ENCODE results near the gene SNX11. TPM values are rescaled to one million over a fixed set of nuclear protein-coding genes. Genes with fewer than 3 reads are reported as not detected.
"Not testable (repeated sequence)": the region's sequence is repeated elsewhere in the genome, so short reads cannot be mapped to it uniquely, and the experiment has no call there.

SNX11 gene
- total and polyA plus RNA-seq, 9 donors = 7.1 to 21.3 (median 14.1) TPM

DNA sequence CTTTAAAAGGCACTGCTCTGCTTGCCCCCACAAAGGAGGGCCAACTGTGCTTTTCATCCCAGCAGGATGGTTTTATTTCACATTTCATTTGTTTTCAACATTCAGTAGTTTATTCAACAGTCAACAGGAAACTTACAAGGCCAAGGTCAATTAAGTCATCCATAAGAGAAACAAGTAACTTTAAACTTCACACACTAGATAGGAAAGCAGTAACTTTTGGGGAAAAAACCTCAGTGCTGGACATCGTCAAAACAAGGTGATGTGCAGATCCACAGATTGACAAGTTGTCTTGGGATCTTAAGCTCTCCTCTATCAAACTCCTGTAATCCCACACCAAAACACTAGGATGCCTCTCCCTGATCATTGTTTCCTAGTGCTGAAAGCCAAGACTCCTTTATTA is 40.9 kb upstream of the SNX11 start:
- H3K36me3 ChIP-seq = no peaks in the 10 kb centered on the region
- WGBS, 3 donors = 6 to 36% (median 10%) methylated on average over 1 of the region's 1 CpG
- intact Hi-C loops (cut with DNase I) = no loop called here
- H3K4me3 ChIP-seq = no peak overlapping the region
- no peak overlapping the region for H3K27ac ChIP-seq
- no peaks in the 10 kb centered on the region for H3K9me3 ChIP-seq
- no peaks in the 10 kb centered on the region for H3K27me3 ChIP-seq
- TF ChIP-seq EP300 (IDR thresholded peaks at IDR 0.05) (no peak), POLR2A (IDR thresholded peaks at IDR 0.05) (no peak)
- TF ChIP-seq, protein P1, sequence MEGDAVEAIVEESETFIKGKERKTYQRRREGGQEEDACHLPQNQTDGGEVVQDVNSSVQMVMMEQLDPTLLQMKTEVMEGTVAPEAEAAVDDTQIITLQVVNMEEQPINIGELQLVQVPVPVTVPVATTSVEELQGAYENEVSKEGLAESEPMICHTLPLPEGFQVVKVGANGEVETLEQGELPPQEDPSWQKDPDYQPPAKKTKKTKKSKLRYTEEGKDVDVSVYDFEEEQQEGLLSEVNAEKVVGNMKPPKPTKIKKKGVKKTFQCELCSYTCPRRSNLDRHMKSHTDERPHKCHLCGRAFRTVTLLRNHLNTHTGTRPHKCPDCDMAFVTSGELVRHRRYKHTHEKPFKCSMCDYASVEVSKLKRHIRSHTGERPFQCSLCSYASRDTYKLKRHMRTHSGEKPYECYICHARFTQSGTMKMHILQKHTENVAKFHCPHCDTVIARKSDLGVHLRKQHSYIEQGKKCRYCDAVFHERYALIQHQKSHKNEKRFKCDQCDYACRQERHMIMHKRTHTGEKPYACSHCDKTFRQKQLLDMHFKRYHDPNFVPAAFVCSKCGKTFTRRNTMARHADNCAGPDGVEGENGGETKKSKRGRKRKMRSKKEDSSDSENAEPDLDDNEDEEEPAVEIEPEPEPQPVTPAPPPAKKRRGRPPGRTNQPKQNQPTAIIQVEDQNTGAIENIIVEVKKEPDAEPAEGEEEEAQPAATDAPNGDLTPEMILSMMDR (IDR thresholded peaks at IDR 0.05) = no peak
- DNase-seq = no peak
- H3K4me1 ChIP-seq (ENCODE audit: insufficient read depth) = peaks cover 7% of the 10 kb centered on the region

DNA sequence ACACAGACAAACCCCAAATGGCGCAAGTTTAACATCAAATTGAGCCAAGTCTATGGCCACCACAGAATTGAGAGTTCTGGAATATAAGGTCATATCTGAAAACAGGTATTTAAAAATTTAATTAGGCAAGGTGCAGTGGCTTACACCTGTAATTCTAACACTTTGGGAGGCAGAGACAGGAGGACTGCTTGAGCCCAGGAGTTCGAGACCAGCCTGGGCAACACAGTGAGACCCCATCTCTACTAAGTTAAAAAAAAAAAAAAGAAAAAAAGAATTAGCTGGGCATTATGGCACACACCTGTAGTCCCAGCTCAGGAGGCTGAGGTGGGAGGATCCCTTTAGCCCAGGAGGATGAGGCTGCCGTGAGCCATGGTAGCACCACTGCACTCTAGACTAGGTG is 40.3 kb upstream of the SNX11 start:
- peaks cover 7% of the 10 kb centered on the region for H3K4me1 ChIP-seq (ENCODE audit: insufficient read depth)
- H3K27me3 ChIP-seq = no peaks in the 10 kb centered on the region
- WGBS, 3 donors = 93 to 98% (median 97%) methylated on average over 3 of the region's 3 CpGs
- H3K4me3 ChIP-seq = no peak overlapping the region
- no peaks in the 10 kb centered on the region for H3K36me3 ChIP-seq
- no peaks in the 10 kb centered on the region for H3K9me3 ChIP-seq
- TF ChIP-seq, protein P1 (IDR thresholded peaks at IDR 0.05) = no peak
- no peak for TF ChIP-seq POLR2A (IDR thresholded peaks at IDR 0.05)
- TF ChIP-seq EP300 (IDR thresholded peaks at IDR 0.05) = no peak
- H3K27ac ChIP-seq = no peak overlapping the region
- intact Hi-C loops (cut with DNase I) = no loop called here
- no peak for DNase-seq

DNA sequence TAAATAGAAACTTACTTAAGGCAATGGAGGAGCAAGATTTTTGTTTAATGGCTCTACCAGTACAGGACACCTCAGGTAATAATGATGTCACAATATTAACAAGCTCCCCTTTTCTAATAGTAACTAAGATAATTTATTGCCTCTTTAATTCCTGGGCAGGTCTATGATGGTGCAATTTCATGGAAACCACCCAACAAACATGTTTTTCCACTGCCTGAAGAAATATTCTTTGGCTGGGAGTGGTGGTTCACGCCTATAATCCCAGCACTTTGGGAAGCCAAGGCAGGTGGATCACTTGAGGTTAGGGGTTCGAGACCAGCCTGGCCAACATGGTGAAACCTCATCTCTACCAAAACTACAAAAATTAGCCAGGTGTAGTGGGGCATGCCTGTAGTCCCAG is 39.8 kb upstream of the SNX11 start:
- H3K4me3 ChIP-seq; H3K36me3 ChIP-seq; H3K9me3 ChIP-seq; DNase-seq; H3K27me3 ChIP-seq; intact Hi-C loops (cut with DNase I); H3K27ac ChIP-seq; H3K4me1 ChIP-seq (ENCODE audit: insufficient read depth): not testable (repeated sequence)
- 72 to 92% (median 79%) methylated on average over 2 of the region's 2 CpGs for WGBS, 3 donors

DNA sequence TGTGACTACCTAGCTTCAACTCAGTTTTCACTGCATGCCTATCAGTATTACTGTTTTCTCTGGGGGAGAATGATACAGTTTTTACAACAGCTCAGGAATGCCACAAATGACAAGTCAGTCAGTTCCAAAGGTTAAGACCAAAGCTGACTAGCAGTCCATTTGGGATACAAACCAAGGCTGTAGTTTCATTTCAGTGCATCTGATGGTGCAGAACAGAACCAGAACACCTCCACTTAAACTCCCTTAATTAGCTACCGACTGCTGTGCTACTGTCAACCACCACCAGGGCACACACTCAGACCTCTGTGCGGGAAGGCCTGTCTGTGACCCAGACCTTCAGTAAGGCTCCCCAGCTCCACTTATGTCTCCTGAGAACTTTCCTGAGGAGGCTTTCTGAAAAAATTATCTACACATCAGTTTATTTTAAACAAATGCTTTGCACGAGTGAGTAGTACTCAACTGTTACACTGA is 39.0 kb upstream of the SNX11 start:
- Histone ChIP-seq H3K4me3 (no peak overlapping the region), H3K9me3 (no peaks in the 10 kb centered on the region), H3K4me1 (ENCODE audit: insufficient read depth) (peaks cover 7% of the 10 kb centered on the region), H3K36me3 (no peaks in the 10 kb centered on the region), H3K27ac (no peak overlapping the region), H3K27me3 (no peaks in the 10 kb centered on the region)
- no peak for DNase-seq
- intact Hi-C loops (cut with DNase I) = no loop called here
- TF ChIP-seq EP300 (IDR thresholded peaks at IDR 0.05) (no peak), POLR2A (IDR thresholded peaks at IDR 0.05) (no peak)
- TF ChIP-seq, protein P1 (IDR thresholded peaks at IDR 0.05) = no peak
- 58 to 71% (median 68%) methylated on average over 3 of the region's 3 CpGs for WGBS, 3 donors

DNA sequence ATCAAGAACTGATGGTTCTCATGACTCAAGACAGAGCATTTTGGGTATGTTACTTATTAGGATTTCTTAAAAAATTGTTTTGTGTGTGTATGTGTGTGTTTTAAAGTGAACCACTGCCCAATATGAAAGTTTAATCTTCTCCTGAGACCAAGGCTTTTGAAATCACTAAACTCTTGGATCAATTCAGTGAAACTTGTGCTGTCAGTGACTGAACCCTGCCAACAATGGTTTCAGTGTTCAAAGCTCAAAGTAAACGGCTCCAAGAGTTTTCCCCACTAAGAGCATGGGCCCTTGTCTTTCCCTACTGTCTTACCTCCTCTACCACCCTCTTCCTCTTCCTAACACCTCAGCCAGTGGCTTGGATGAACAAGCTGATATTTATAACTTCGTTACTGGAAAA is 37.4 kb upstream of the SNX11 start:
- TF ChIP-seq, protein P1 (IDR thresholded peaks at IDR 0.05) = no peak
- TF ChIP-seq EP300 (IDR thresholded peaks at IDR 0.05) (no peak), POLR2A (IDR thresholded peaks at IDR 0.05) (no peak)
- peaks cover 7% of the 10 kb centered on the region for H3K4me1 ChIP-seq (ENCODE audit: insufficient read depth)
- WGBS, 3 donors = 47 to 64% (median 64%) methylated on average over 2 of the region's 2 CpGs
- no peak for DNase-seq
- no peaks in the 10 kb centered on the region for H3K36me3 ChIP-seq
- no peaks in the 10 kb centered on the region for H3K9me3 ChIP-seq
- H3K27ac ChIP-seq = no peak overlapping the region
- no peak overlapping the region for H3K4me3 ChIP-seq
- no peaks in the 10 kb centered on the region for H3K27me3 ChIP-seq
- intact Hi-C loops (cut with DNase I) = loop anchor here in 1 of 4 donors (10.0 kb wide), 1 partner anchor 55 kb away; no protein-coding TSS in a partner anchor
